Astrocyte (in vitro differentiated cells and primary cell): ENCODE results near the gene PTPRU.

Source experiments
- CTCF ChIP-seq: IDR thresholded peaks from 2 replicates; pipeline ENCODE4 v1.5.1; 2011; ENCODE audit warnings: low read depth, mild to moderate bottlenecking, inconsistent platforms, low read length, moderate library complexity; ENCODE audit not compliant: insufficient read depth
- EZH2 ChIP-seq: IDR thresholded peaks from 2 replicates; pipeline ENCODE4 v1.6.1; 2012; ENCODE audit warnings: mild to moderate bottlenecking, low read length, inconsistent platforms; ENCODE audit not compliant: insufficient read depth

GRCh38 chr1:29322861-29323585, 86.7 kb downstream of the PTPRU start:
- no peak for TF ChIP-seq CTCF
- no peak for TF ChIP-seq EZH2
